ENCODE data around the gene DOCK9.

DNA sequence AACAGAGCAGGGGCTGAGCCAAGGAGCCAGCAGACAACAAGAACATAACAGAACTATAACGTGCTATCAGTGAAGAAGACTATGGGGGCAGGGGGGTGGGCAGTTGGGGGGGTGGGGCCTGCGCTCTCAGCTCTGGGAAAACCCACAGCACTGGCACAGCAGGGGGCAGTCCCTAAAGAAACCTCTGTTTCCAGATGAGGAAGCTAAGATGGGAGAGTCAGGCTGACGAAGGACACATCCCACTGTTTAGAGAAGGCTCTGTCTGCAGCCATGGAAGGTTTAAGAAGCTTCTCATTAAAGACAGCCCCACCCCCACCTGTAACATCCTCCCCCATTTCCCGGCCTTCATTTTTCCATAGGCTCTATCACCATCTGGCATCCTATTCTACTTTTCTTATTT, 7.1 kb upstream of the DOCK9 start:
- no peak for TF ChIP-seq CEBPB (IDR thresholded peaks at IDR 0.05)
- TF ChIP-seq RAD21 (IDR thresholded peaks at IDR 0.05; ENCODE audit: low read depth), result no peak
- TF ChIP-seq NFIC (IDR thresholded peaks at IDR 0.05), result no peak
- TF ChIP-seq, protein P1, sequence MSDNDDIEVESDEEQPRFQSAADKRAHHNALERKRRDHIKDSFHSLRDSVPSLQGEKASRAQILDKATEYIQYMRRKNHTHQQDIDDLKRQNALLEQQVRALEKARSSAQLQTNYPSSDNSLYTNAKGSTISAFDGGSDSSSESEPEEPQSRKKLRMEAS (IDR thresholded peaks at IDR 0.05), result no peak
- no peak for TF ChIP-seq EP300 (IDR thresholded peaks at IDR 0.05; ENCODE audit: borderline replicate concordance)
- TF ChIP-seq, protein P2, sequence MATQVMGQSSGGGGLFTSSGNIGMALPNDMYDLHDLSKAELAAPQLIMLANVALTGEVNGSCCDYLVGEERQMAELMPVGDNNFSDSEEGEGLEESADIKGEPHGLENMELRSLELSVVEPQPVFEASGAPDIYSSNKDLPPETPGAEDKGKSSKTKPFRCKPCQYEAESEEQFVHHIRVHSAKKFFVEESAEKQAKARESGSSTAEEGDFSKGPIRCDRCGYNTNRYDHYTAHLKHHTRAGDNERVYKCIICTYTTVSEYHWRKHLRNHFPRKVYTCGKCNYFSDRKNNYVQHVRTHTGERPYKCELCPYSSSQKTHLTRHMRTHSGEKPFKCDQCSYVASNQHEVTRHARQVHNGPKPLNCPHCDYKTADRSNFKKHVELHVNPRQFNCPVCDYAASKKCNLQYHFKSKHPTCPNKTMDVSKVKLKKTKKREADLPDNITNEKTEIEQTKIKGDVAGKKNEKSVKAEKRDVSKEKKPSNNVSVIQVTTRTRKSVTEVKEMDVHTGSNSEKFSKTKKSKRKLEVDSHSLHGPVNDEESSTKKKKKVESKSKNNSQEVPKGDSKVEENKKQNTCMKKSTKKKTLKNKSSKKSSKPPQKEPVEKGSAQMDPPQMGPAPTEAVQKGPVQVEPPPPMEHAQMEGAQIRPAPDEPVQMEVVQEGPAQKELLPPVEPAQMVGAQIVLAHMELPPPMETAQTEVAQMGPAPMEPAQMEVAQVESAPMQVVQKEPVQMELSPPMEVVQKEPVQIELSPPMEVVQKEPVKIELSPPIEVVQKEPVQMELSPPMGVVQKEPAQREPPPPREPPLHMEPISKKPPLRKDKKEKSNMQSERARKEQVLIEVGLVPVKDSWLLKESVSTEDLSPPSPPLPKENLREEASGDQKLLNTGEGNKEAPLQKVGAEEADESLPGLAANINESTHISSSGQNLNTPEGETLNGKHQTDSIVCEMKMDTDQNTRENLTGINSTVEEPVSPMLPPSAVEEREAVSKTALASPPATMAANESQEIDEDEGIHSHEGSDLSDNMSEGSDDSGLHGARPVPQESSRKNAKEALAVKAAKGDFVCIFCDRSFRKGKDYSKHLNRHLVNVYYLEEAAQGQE (IDR thresholded peaks at IDR 0.05; ENCODE audit: low read depth), result no peak
- TF ChIP-seq, protein P3, sequence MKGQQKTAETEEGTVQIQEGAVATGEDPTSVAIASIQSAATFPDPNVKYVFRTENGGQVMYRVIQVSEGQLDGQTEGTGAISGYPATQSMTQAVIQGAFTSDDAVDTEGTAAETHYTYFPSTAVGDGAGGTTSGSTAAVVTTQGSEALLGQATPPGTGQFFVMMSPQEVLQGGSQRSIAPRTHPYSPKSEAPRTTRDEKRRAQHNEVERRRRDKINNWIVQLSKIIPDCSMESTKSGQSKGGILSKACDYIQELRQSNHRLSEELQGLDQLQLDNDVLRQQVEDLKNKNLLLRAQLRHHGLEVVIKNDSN (IDR thresholded peaks at IDR 0.05), result no peak
- no peak for TF ChIP-seq YY1 (IDR thresholded peaks at IDR 0.05; ENCODE audit: low read depth)
